Upper lobe of left lung (tissue), 6 donors: ENCODE measurements around the gene IRF2. TPM values are rescaled to one million over a fixed set of nuclear protein-coding genes. Genes with fewer than 3 reads are reported as not detected.

Experiments
- ATAC-seq, 2 donors: fragments of 200-7000 bp; cut with Tn5 transposase; one replicate each; pipeline ENCODE4 v1.9.1; 2022; ENCODE audit warnings: mild to moderate bottlenecking in 2 of 2, moderate library complexity in 2 of 2; ENCODE audit not compliant: low FRiP score in 2 of 2
- DNase-seq, 2 donors: peaks; one replicate each; pipeline ENCODE4 v3.0.0-alpha.2; 2019 to 2020
- H3K27ac ChIP-seq, 4 donors: fragments of 200-600 bp; sonication (generic); one replicate each; pipeline ENCODE4 v1.5.1; 2016 to 2019
- H3K27me3 ChIP-seq, 4 donors: fragments of 200-600 bp; sonication (generic); one replicate each; pipeline ENCODE4 v1.5.1; 2017 to 2019
- H3K36me3 ChIP-seq, 4 donors: fragments of 200-600 bp; sonication (generic); one replicate each; pipeline ENCODE4 v1.5.1; 2016 to 2019
- H3K4me1 ChIP-seq, 4 donors: fragments of 200-600 bp; sonication (generic); one replicate each; pipeline ENCODE4 v1.5.1; 2018 to 2019
- H3K4me3 ChIP-seq, 4 donors: fragments of 200-600 bp; sonication (generic); one replicate each; pipeline ENCODE4 v1.5.1; 2017 to 2019; ENCODE audit warnings: mild to moderate bottlenecking in 2 of 4, moderate library complexity in 1 of 4
- H3K9me3 ChIP-seq, 4 donors: fragments of 200-600 bp; sonication (generic); one replicate each; pipeline ENCODE4 v1.5.1; 2018 to 2019
- EP300 ChIP-seq, 4 donors: sonication (generic); formaldehyde crosslinking; IDR thresholded peaks; one replicate each; pipeline ENCODE4 v1.5.1; 2017; ENCODE audit warnings: antibody characterized with exemption in 4 of 4, control low read depth in 2 of 4
- POLR2A ChIP-seq, 4 donors: fragments of 450-650 bp; IDR thresholded peaks; one replicate each; pipeline ENCODE4 v1.5.1; 2016 to 2017; ENCODE audit warnings: antibody characterized with exemption in 4 of 4, mild to moderate bottlenecking in 2 of 4
- POLR2AphosphoS5 ChIP-seq, 2 donors: sonication (generic); formaldehyde crosslinking; IDR thresholded peaks; one replicate each; pipeline ENCODE4 v1.5.1; 2017; ENCODE audit warnings: antibody characterized with exemption in 2 of 2
- WGBS, 2 donors: methylation state at CpG; one replicate each; pipeline ENCODE4 v1.1.5; 2017 to 2018; 5-methylcytosine and 5-hydroxymethylcytosine counted together
- total RNA-seq, 6 donors: library from RNA; depleted of rRNA in 4 of 6; stranded (reverse); fragments of >200 nt in 4 of 6; gene quantifications; one replicate each; pipeline versions ENCODE4 v1.1.0 to v1.2.1, GENCODE V29; 2016 to 2021
- TF ChIP-seq, protein P1 (sequence below), 6 experiments: fragments of 450-650 bp in 4 of 6; fragments of 200-600 bp in 2 of 6; sonication (generic) in 2 of 6; IDR thresholded peaks; one replicate each; pipeline ENCODE4 v1.5.1; 2016 to 2019; ENCODE audit warnings: antibody characterized with exemption in 6 of 6
- donor health status: DM: no; HTN: no; CAD: no; lungs with moderate emphysema.
- donor health status: DM: no; HTN: yes; CAD: no; lungs with severe emphysema.

The IRF2 gene
- total RNA-seq, 6 donors from 2014 or later, result 25.5 to 46.1 (median 41.7) TPM

- H3K36me3 ChIP-seq, result peaks cover 0 to 58% (median 22%) of the 10 kb centered on the region in 4 donors
- peaks cover 16 to 52% (median 29%) of the 10 kb centered on the region in 4 donors for H3K4me1 ChIP-seq
These were observed 50.1 kb downstream of the IRF2 start for GRCh38 chr4:184424279-184424678.

DNA sequence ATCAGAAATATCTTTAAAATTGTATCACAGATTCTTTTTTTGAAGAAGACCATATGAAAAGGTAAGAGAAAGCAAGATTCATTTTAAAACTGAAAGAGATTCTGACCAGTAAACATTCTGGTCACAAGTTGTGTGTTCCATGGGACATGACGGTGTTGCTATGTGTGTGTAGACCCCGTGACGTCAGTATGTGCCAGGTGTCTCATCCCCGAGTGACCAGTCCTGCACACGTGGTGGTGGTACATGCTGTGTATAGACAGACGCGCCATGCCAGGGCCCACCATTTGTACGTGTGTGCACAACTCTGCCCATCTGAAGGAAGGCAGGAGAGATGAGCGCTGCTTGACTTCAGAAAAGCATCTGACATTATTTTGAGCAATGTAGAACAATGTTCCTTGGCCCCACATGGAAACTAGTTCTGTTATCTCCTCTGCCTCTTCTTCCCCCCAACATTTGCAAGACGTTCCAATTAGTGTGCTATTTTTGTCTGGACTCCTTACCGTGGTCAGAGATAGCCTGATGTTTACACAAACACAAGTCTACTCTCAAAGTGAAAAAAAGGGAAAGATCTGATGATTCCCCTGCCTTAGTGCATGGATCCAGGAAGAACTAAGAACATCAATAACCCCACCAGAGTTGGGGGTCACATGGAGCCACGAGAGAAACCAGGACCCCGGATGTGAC, 51.2 kb downstream of the IRF2 start:
- Histone ChIP-seq H3K4me1 (peaks cover 14 to 57% (median 29%) of the 10 kb centered on the region in 4 donors), H3K4me3 (no peak overlapping the region), H3K27ac (peak overlapping the region in 2 of 4 donors; percentile 13 to 64), H3K36me3 (peaks cover 3 to 62% (median 26%) of the 10 kb centered on the region in 4 donors), H3K9me3 (no peaks in the 10 kb centered on the region), H3K27me3 (no peaks in the 10 kb centered on the region)
- DNase-seq (no peak), ATAC-seq (no peak)
- 80 to 81% methylated on average over 12 to 13 of the region's 13 CpGs for WGBS, 2 donors
- no peak for TF ChIP-seq POLR2A (IDR thresholded peaks at IDR 0.05)
- TF ChIP-seq, protein P1, sequence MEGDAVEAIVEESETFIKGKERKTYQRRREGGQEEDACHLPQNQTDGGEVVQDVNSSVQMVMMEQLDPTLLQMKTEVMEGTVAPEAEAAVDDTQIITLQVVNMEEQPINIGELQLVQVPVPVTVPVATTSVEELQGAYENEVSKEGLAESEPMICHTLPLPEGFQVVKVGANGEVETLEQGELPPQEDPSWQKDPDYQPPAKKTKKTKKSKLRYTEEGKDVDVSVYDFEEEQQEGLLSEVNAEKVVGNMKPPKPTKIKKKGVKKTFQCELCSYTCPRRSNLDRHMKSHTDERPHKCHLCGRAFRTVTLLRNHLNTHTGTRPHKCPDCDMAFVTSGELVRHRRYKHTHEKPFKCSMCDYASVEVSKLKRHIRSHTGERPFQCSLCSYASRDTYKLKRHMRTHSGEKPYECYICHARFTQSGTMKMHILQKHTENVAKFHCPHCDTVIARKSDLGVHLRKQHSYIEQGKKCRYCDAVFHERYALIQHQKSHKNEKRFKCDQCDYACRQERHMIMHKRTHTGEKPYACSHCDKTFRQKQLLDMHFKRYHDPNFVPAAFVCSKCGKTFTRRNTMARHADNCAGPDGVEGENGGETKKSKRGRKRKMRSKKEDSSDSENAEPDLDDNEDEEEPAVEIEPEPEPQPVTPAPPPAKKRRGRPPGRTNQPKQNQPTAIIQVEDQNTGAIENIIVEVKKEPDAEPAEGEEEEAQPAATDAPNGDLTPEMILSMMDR (IDR thresholded peaks at IDR 0.05), result no peak
- no peak for TF ChIP-seq EP300 (IDR thresholded peaks at IDR 0.05)
- no peak for TF ChIP-seq POLR2AphosphoS5 (IDR thresholded peaks at IDR 0.05)

More at GRCh38 chr4:184424279-184424678, 50.1 kb downstream of the IRF2 start:
- TF ChIP-seq POLR2A (IDR thresholded peaks at IDR 0.05) (no peak), POLR2AphosphoS5 (IDR thresholded peaks at IDR 0.05) (no peak), EP300 (IDR thresholded peaks at IDR 0.05) (no peak)
- TF ChIP-seq, protein P1 (IDR thresholded peaks at IDR 0.05), result no peak
- WGBS, 2 donors, result 91 to 96% methylated on average over 3 of the region's 3 CpGs
- no peaks in the 10 kb centered on the region for H3K9me3 ChIP-seq
- DNase-seq, result no peak
- no peaks in the 10 kb centered on the region for H3K27me3 ChIP-seq
- peak overlapping the region in 1 of 4 donors; percentile 64 for H3K27ac ChIP-seq
- no peak overlapping the region for H3K4me3 ChIP-seq
- no peak for ATAC-seq

DNA sequence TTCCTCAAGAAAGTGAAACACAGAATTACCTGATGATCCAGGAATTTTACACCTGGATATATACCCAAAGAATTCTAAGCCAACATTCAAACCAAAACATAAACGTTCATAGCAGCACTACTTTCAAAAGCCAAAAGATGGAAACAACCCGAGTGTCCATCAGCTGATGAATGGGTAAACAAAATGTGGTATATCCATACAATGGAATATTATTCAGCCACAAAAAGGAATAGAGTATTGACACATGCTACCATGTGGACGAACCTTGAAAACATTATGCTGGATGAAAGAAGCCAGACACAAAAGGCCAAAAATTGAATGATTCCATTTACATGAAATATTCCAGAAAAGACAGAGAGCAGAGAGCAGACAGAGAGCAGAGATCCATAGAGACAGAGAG, 52.0 kb downstream of the IRF2 start:
- TF ChIP-seq EP300 (IDR thresholded peaks at IDR 0.05) (no peak), POLR2A (IDR thresholded peaks at IDR 0.05) (no peak), POLR2AphosphoS5 (IDR thresholded peaks at IDR 0.05) (no peak)
- TF ChIP-seq, protein P1 (IDR thresholded peaks at IDR 0.05), result no peak
- Histone ChIP-seq H3K9me3 (no peaks in the 10 kb centered on the region), H3K27ac (no peak overlapping the region), H3K4me1 (peaks cover 20 to 64% (median 28%) of the 10 kb centered on the region in 4 donors), H3K27me3 (no peaks in the 10 kb centered on the region), H3K36me3 (peaks cover 3 to 62% (median 27%) of the 10 kb centered on the region in 4 donors), H3K4me3 (no peak overlapping the region)
- ATAC-seq (no peak), DNase-seq (no peak)
- WGBS, 2 donors, result 65 to 81% methylated on average over 3 of the region's 3 CpGs

DNA sequence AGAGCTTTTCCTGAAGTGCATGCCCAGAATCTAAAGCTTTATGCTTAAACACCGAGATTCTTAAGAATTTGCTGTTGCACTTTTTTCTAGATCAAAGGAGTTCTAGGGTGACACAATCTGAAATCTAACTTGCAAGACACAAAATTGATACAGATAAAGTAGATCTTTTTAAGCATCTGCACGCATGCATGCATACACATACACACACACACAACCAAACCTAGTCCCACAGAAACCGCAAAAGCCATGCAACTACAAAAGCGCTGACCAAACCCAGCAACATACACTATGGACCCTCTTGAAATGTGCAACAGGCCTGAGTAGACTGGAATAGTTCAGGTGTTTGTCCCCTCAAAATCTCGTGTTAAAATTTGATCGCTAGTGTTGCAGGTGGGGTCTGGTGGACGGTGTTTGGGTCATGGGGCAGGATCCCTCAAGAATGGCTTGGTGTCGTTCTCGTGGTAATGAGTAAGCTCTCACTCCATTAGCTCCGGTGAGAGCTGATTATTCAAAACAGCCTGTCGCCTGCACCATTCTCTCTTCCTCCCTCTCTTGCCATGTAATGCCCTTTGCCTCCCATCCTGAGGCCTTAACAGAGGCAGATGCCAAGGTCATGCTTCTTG, 52.7 kb downstream of the IRF2 start:
- Histone ChIP-seq H3K9me3 (no peaks in the 10 kb centered on the region), H3K4me3 (no peak overlapping the region), H3K27ac (no peak overlapping the region), H3K4me1 (peaks cover 18 to 62% (median 33%) of the 10 kb centered on the region in 4 donors), H3K36me3 (peaks cover 3 to 61% (median 22%) of the 10 kb centered on the region in 4 donors), H3K27me3 (no peaks in the 10 kb centered on the region)
- no peak for ATAC-seq
- 90 to 95% methylated on average over 11 of the region's 11 CpGs for WGBS, 2 donors
- TF ChIP-seq, protein P1 (IDR thresholded peaks at IDR 0.05), result no peak
- TF ChIP-seq POLR2A (IDR thresholded peaks at IDR 0.05), result no peak
- no peak for TF ChIP-seq EP300 (IDR thresholded peaks at IDR 0.05)
- no peak for TF ChIP-seq POLR2AphosphoS5 (IDR thresholded peaks at IDR 0.05)
- no peak for DNase-seq
